Panc1 (cell line): ENCODE results near the gene TTC34. TPM values are rescaled to one million over a fixed set of nuclear protein-coding genes. Genes with fewer than 3 reads are reported as not detected.

ENCODE experiments used
- ATAC-seq: fragments of 200-7000 bp; cut with Tn5 transposase; 2 replicates; pipeline ENCODE4 v1.9.1; 2020; ENCODE audit warnings: mild to moderate bottlenecking, moderate library complexity
- BruUV-seq: library from RNA; stranded (reverse); fragments of 400-500 nt; replicated peaks from 2 replicates; lab custom pipeline; 2021; lab: Mats Ljungman, UMichigan
- CTCF ChIA-PET: fragments of 300-600 bp; sonication (Branson Sonifier 250); formaldehyde crosslinking; loops from one replicate; lab custom pipeline; 2022; ENCODE audit warnings: antibody characterized with exemption; lab: Charles Lee
- POLR2A ChIA-PET: fragments of 300-600 bp; sonication (Branson Sonifier 250); formaldehyde crosslinking; loops from one replicate; lab custom pipeline; 2022; ENCODE audit warnings: antibody characterized with exemption; lab: Charles Lee
- DNase-seq: peaks from one replicate; pipeline ENCODE4 v3.0.0-alpha.2; 2010; ENCODE audit warnings: low read depth, low spot score
- H3K27ac ChIP-seq: 2 replicates; pipeline ENCODE4 v1.5.1; 2011; ENCODE audit warnings: mild to moderate bottlenecking, low read length, inconsistent platforms
- H3K27me3 ChIP-seq: fragments of 200-500 bp; sonication (Bioruptor generic); 2 replicates; pipeline ENCODE4 v1.6.0; 2014; ENCODE audit warnings: low read length, inconsistent platforms; ENCODE audit not compliant: control insufficient read depth, insufficient read depth
- H3K36me3 ChIP-seq: fragments of 200-500 bp; sonication (Bioruptor generic); 2 replicates; pipeline ENCODE4 v1.5.1; 2014; ENCODE audit warnings: inconsistent platforms, mild to moderate bottlenecking, low read length, moderate library complexity; ENCODE audit not compliant: control insufficient read depth, insufficient read depth
- H3K4me1 ChIP-seq: 2 replicates; pipeline ENCODE4 v1.5.1; 2011; ENCODE audit warnings: inconsistent platforms, mild to moderate bottlenecking, low read length, moderate library complexity; ENCODE audit not compliant: control insufficient read depth, insufficient read depth
- H3K4me3 ChIP-seq, 2 experiments: 2 replicates each; pipeline ENCODE4 v1.5.1; 2011 to 2012; ENCODE audit warnings: low read depth in 2 of 2, low read length in 2 of 2, mild to moderate bottlenecking in 2 of 2, inconsistent platforms in 1 of 2, moderate library complexity in 1 of 2
- H3K9me3 ChIP-seq: fragments of 200-500 bp; sonication (Bioruptor generic); 2 replicates; pipeline ENCODE4 v1.5.1; 2014; ENCODE audit warnings: low read depth, mild to moderate bottlenecking, inconsistent platforms, low read length, moderate library complexity; ENCODE audit not compliant: control insufficient read depth, insufficient read depth
- CTCF ChIP-seq: fragments of 450-650 bp; IDR thresholded peaks from 2 replicates; pipeline ENCODE4 v1.5.1; 2017; ENCODE audit warnings: mild to moderate bottlenecking
- POLR2AphosphoS5 ChIP-seq: IDR thresholded peaks from 2 replicates; pipeline ENCODE4 v1.6.1; 2012; ENCODE audit warnings: mild to moderate bottlenecking, low read depth, low read length, moderate library complexity
- SIN3A ChIP-seq: IDR thresholded peaks from 2 replicates; pipeline ENCODE4 v1.6.1; 2012; ENCODE audit warnings: low read depth, mild to moderate bottlenecking, low read length, moderate library complexity, borderline replicate concordance; ENCODE audit not compliant: insufficient read depth
- TCF7L2 ChIP-seq: IDR thresholded peaks from 2 replicates; pipeline ENCODE4 v1.6.1; 2011; ENCODE audit warnings: mild to moderate bottlenecking, low read depth, low read length, inconsistent platforms
- in situ Hi-C: cut with HindIII; loops from 2 replicates; pipeline ENCODE4 v1.10.0; 2016; ENCODE audit warnings: low sequenced_read_pairs, low pct_unique_long_range_greater_than_20kb
- intact Hi-C: fragments of 100-400 bp; cut with micrococcal nuclease; formaldehyde crosslinking; loops from one replicate; pipeline ENCODE4 v1.10.0; 2022; ENCODE audit not compliant: unreplicated experiment
- total RNA-seq: library from RNA; stranded (reverse); gene quantifications from one replicate; pipeline ENCODE4 v1.2.1, GENCODE V29; 2021; ENCODE audit not compliant: unreplicated experiment
- TF ChIP-seq, protein P1 (sequence below), 2 experiments: IDR thresholded peaks; 2 replicates each; pipeline ENCODE4 v1.6.1; 2011 to 2012; ENCODE audit warnings: low read depth in 2 of 2, control low read depth in 1 of 2, low read length in 1 of 2, mild to moderate bottlenecking in 1 of 2, moderate library complexity in 1 of 2; ENCODE audit not compliant: insufficient read depth in 1 of 2

TTC34 gene
- total RNA-seq, 1 experiment from 2014 or later, result 1.5 TPM

- Histone ChIP-seq H3K36me3 (no peaks in the 10 kb centered on the region; the same call in 1 of the 2 replicates), H3K4me3 (peak within 1 kb of the TSS; percentile 61 to 83), H3K27ac (peak within 1 kb of the TSS; percentile 82), H3K4me1 (peaks cover 17% of the 10 kb centered on the region), H3K9me3 (no peaks in the 10 kb centered on the region), H3K27me3 (no peaks in the 10 kb centered on the region)
- intact Hi-C loops, result no loop called here
- CTCF ChIA-PET, result interaction anchor here (0.6 to 0.7 kb wide), 5 partner anchors 16 to 550 kb away, joined by 3 to 6 read pairs (median 3); no protein-coding TSS in a partner anchor
- in situ Hi-C loops, result no loop called here
- POLR2A ChIA-PET, result interaction anchor here (0.6 kb wide), 1 partner anchor 52 kb away, joined by 3 read pairs; no protein-coding TSS in a partner anchor
- peak; percentile 85 for DNase-seq
- ATAC-seq, result peak; percentile 92
- BruUV-seq, result no TSS peak
- TF ChIP-seq TCF7L2 (no peak), CTCF (no peak), POLR2AphosphoS5 (peak; percentile 66), SIN3A (0 out of 2 replicates have a peak, but pooled peaks have one; percentile 8)
- TF ChIP-seq, protein P1, sequence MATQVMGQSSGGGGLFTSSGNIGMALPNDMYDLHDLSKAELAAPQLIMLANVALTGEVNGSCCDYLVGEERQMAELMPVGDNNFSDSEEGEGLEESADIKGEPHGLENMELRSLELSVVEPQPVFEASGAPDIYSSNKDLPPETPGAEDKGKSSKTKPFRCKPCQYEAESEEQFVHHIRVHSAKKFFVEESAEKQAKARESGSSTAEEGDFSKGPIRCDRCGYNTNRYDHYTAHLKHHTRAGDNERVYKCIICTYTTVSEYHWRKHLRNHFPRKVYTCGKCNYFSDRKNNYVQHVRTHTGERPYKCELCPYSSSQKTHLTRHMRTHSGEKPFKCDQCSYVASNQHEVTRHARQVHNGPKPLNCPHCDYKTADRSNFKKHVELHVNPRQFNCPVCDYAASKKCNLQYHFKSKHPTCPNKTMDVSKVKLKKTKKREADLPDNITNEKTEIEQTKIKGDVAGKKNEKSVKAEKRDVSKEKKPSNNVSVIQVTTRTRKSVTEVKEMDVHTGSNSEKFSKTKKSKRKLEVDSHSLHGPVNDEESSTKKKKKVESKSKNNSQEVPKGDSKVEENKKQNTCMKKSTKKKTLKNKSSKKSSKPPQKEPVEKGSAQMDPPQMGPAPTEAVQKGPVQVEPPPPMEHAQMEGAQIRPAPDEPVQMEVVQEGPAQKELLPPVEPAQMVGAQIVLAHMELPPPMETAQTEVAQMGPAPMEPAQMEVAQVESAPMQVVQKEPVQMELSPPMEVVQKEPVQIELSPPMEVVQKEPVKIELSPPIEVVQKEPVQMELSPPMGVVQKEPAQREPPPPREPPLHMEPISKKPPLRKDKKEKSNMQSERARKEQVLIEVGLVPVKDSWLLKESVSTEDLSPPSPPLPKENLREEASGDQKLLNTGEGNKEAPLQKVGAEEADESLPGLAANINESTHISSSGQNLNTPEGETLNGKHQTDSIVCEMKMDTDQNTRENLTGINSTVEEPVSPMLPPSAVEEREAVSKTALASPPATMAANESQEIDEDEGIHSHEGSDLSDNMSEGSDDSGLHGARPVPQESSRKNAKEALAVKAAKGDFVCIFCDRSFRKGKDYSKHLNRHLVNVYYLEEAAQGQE (IDR thresholded peaks at IDR 0.05; ENCODE audit: insufficient read depth in 1 of 2, low read depth in 2 of 2, low read length in 1 of 2), result peak in 1 of 2 experiments; percentile 57; a peak in 1 of 4 replicates
These were observed 215.1 kb downstream of the TTC34 start, which contains the start of gene PRXL2B for GRCh38 chr1:2586154-2587070. PRXL2B (plus strand) TSS chr1:2586777; CDS start chr1:2586886, 109 bp downstream.

Other genes starting within 250 kb of the TTC34 start
- 20.1 TPM for gene TNFRSF14, start 245.3 kb downstream of the TTC34 start, total RNA-seq
- gene PRXL2B, start 214.9 kb downstream of the TTC34 start, total RNA-seq, result 17.0 TPM
- 0.46 TPM for gene MMEL1, start 168.7 kb downstream of the TTC34 start, total RNA-seq
- gene ACTRT2, start 219.8 kb upstream of the TTC34 start, total RNA-seq, result not detected